HepG2 (cell line): ENCODE measurements around the gene PHKG2. TPM values are rescaled to one million over a fixed set of nuclear protein-coding genes. Genes with fewer than 3 reads are reported as not detected.

Source experiments
- AGO1 ChIP-seq: fragments of 200-400 bp; formaldehyde crosslinking; IDR thresholded peaks from 2 replicates; pipeline ENCODE4 v1.6.1; 2017; ENCODE audit warnings: mild to moderate bottlenecking, low read depth, low read length, moderate library complexity; ENCODE audit not compliant: poor library complexity, severe bottlenecking
- ARHGAP35 ChIP-seq: sonication (generic); formaldehyde crosslinking; IDR thresholded peaks from 2 replicates; pipeline ENCODE4 v1.9.0; 2022; ENCODE audit warnings: mild to moderate bottlenecking, inconsistent platforms, moderate library complexity, missing genetic modification reagents, borderline replicate concordance
- ATF4 ChIP-seq, 2 experiments: fragments of 450-650 bp in 1 of 2; sonication (generic) in 1 of 2; formaldehyde crosslinking; IDR thresholded peaks; 2 replicates each; pipeline versions ENCODE4 v1.5.0 to v1.8.0; 2020 to 2022; ENCODE audit warnings: mild to moderate bottlenecking in 1 of 2, missing genetic modification reagents in 1 of 2
- GABPB1 ChIP-seq: IDR thresholded peaks from 2 replicates; pipeline ENCODE4 v1.6.1; 2016; ENCODE audit warnings: mild to moderate bottlenecking, missing genetic modification reagents, moderate library complexity, missing compliant biosample characterization
- MLXIP ChIP-seq: sonication (generic); formaldehyde crosslinking; IDR thresholded peaks from 2 replicates; pipeline ENCODE4 v1.9.0; 2021; ENCODE audit warnings: missing genetic modification reagents, borderline replicate concordance
- RBM39 ChIP-seq: fragments of 200-400 bp; formaldehyde crosslinking; IDR thresholded peaks from one replicate; pipeline ENCODE4 v1.6.1; 2018; ENCODE audit warnings: antibody characterized with exemption, mild to moderate bottlenecking, low read depth, low read length; ENCODE audit not compliant: poor library complexity, severe bottlenecking
- SAFB2 ChIP-seq: sonication (generic); formaldehyde crosslinking; IDR thresholded peaks from 2 replicates; pipeline ENCODE4 v1.5.1; 2020; ENCODE audit warnings: missing genetic modification reagents, low read depth, mild to moderate bottlenecking, borderline replicate concordance
- SMARCE1 ChIP-seq: fragments of 450-650 bp; IDR thresholded peaks from 2 replicates; pipeline ENCODE4 v1.6.1; 2017; ENCODE audit warnings: borderline replicate concordance
- ZMYM3 ChIP-seq: sonication (generic); formaldehyde crosslinking; IDR thresholded peaks from 2 replicates; pipeline ENCODE4 v1.5.1; 2020; ENCODE audit warnings: mild to moderate bottlenecking, missing genetic modification reagents
- ZNF256 ChIP-seq: sonication (generic); formaldehyde crosslinking; conservative IDR thresholded peaks from 2 replicates; pipeline ENCODE4 v1.4.0; 2020; ENCODE audit warnings: missing genetic modification reagents
- ZNF326 ChIP-seq: sonication (generic); formaldehyde crosslinking; IDR thresholded peaks from 2 replicates; pipeline ENCODE4 v1.4.0; 2020; ENCODE audit warnings: missing genetic modification reagents, borderline replicate concordance
- ZNF44 ChIP-seq: sonication (generic); formaldehyde crosslinking; IDR thresholded peaks from 2 replicates; pipeline ENCODE4 v1.5.1; 2020; ENCODE audit warnings: mild to moderate bottlenecking, missing genetic modification reagents
- ZNF572 ChIP-seq: sonication (generic); formaldehyde crosslinking; IDR thresholded peaks from 2 replicates; pipeline ENCODE4 v1.5.1; 2020; ENCODE audit warnings: mild to moderate bottlenecking, missing genetic modification reagents
- ZNF616 ChIP-seq: sonication (generic); formaldehyde crosslinking; IDR thresholded peaks from 2 replicates; pipeline ENCODE4 v1.5.0; 2020; ENCODE audit warnings: low read depth, mild to moderate bottlenecking, missing genetic modification reagents
- ZNF737 ChIP-seq: sonication (generic); formaldehyde crosslinking; IDR thresholded peaks from 2 replicates; pipeline ENCODE4 v1.5.0; 2020; ENCODE audit warnings: missing genetic modification reagents, mild to moderate bottlenecking, borderline replicate concordance
- ZSCAN12 ChIP-seq: sonication (generic); formaldehyde crosslinking; IDR thresholded peaks from 2 replicates; pipeline ENCODE4 v1.9.0; 2021; ENCODE audit warnings: mild to moderate bottlenecking, missing genetic modification reagents
- polyA plus RNA-seq, 8 experiments: library from polyadenylated mRNA; depleted of rRNA in 3 of 8; stranded (reverse) in 7 of 8; unstranded in 1 of 8; fragments of >200 nt; fragmentation: Illumina TruSeq in 4 of 8; extraction: Trizol in 4 of 8; gene quantifications; 2 replicates each; pipeline versions ENCODE4 v1.2.1 to v1.2.3, GENCODE V29; 2011 to 2016; ENCODE audit warnings: low read depth in 4 of 8, missing spikeins in 1 of 8, mixed read lengths in 1 of 8; ENCODE audit not compliant: insufficient read depth in 1 of 8
- total RNA-seq, 5 experiments: library from RNA; depleted of rRNA; stranded (reverse); fragments of >200 nt; fragmentation: Illumina TruSeq; extraction: Trizol; gene quantifications; 2 replicates each; pipeline ENCODE4 v1.2.3, GENCODE V29; 2016; ENCODE audit warnings: low read depth in 1 of 5
- TF ChIP-seq, protein P1 (sequence below): sonication (generic); formaldehyde crosslinking; IDR thresholded peaks from 2 replicates; pipeline ENCODE4 v1.8.0; 2022; ENCODE audit warnings: mild to moderate bottlenecking, missing genetic modification reagents
- TF ChIP-seq, protein P2 (sequence below): IDR thresholded peaks from 2 replicates; pipeline ENCODE4 v1.6.1; 2016

Gene PHKG2
- total and polyA plus RNA-seq, 2 of the 13 experiments (the other 11 are each of a cell fraction or from before 2014, with no cell fraction given) = 37.4 to 42.1 TPM

DNA sequence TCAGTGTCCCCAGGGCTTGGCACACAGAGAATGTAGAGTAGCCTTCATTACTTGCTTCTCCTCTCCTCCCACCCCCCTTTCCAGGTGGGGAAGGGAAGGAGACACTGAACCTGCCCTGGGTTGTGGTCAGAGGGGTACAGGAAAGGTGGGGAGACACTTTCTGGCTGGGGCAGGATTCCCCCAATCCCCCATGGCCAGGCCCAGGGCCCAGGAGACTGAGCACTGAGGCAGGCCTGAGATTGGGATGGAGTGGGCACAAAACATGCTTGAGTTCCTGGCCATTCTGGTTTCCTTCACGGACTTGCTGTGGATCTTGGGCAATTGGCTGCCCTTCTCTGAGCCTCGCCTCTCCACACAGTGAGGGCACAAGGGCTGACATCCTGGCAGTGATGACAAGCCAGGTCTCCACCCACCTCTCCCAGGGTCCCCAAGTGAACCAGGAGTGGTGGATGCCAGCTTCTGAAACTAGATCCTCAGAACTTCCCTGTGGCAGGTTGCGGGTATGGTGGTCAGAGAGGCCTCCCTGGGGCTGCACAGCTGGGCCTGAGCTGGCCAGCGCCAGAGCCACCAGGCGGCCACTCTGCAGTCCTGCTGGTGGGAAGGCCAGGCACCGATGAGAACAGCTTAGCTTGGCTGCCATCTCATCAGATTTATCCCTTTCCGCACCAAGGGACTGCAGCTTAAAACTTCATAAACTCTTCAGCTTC, 29.5 kb downstream of the PHKG2 start (continued):
- TF ChIP-seq ZMYM3 = no peak
- TF ChIP-seq ZNF572 (CRISPR knock-in tag) = no peak
- TF ChIP-seq ZNF44 (CRISPR knock-in tag) = no peak; the same call in 1 of the 2 replicates
- TF ChIP-seq, protein P1, sequence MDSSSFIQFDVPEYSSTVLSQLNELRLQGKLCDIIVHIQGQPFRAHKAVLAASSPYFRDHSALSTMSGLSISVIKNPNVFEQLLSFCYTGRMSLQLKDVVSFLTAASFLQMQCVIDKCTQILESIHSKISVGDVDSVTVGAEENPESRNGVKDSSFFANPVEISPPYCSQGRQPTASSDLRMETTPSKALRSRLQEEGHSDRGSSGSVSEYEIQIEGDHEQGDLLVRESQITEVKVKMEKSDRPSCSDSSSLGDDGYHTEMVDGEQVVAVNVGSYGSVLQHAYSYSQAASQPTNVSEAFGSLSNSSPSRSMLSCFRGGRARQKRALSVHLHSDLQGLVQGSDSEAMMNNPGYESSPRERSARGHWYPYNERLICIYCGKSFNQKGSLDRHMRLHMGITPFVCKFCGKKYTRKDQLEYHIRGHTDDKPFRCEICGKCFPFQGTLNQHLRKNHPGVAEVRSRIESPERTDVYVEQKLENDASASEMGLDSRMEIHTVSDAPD (CRISPR knock-in tag) = no peak
- TF ChIP-seq MLXIP = no peak
- no peak for TF ChIP-seq ZNF326 (CRISPR knock-in tag)
- TF ChIP-seq, protein P2, sequence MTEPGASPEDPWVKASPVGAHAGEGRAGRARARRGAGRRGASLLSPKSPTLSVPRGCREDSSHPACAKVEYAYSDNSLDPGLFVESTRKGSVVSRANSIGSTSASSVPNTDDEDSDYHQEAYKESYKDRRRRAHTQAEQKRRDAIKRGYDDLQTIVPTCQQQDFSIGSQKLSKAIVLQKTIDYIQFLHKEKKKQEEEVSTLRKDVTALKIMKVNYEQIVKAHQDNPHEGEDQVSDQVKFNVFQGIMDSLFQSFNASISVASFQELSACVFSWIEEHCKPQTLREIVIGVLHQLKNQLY (CRISPR knock-in tag) = no peak
- 0 out of 2 replicates have a peak, but pooled peaks have one; percentile 11 for TF ChIP-seq ARHGAP35
- TF ChIP-seq ZNF616 = no peak
- peak; percentile 37; the same call in 1 of the 2 replicates for TF ChIP-seq GABPB1
- TF ChIP-seq AGO1 = peak; percentile 95
- no peak for TF ChIP-seq SMARCE1
- TF ChIP-seq ATF4 (CRISPR knock-in tag; IDR thresholded peaks at IDR 0.05) = no peak
- peak; percentile 82; the same call in 1 of the 2 replicates for TF ChIP-seq ZNF256
- TF ChIP-seq SAFB2 (CRISPR knock-in tag) = no peak
- TF ChIP-seq ZNF737 (CRISPR knock-in tag) = no peak
- peak; percentile 72; the same call in 1 of the 2 replicates for TF ChIP-seq ZSCAN12
- TF ChIP-seq RBM39 = peak; percentile 45
